Measurements from ENCODE around the gene NXPH3.
"Not testable (repeated sequence)": the region's sequence is repeated elsewhere in the genome, so short reads cannot be mapped to it uniquely, and the experiment has no call there.

NXPH3 gene

DNA sequence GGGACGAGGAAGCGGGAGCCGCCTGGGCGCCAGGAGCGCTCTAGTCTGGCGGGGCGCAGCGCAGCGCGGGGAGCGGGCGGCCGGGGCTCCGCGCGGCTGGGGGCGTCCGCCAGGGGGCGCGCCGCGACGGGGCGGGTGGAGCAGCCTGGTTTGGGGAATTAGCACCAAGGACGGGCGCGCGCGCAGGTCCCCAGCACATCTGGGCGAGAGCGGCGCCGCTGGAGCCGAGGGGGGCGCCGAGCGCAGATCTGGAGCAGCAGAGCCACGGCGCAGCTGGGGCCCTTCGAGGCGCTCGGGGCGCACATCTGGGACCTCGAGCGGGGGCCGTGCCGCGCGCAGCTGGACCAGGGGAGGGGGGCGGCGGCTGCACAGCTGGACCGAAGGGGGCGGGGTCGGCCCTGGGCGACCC lies at the start of gene NXPH3:
Gene NXPH3 (plus strand): TSS at position 193 of the 409 bp plus-strand sequence. CDS start 349 bp downstream, outside the sequence.
- peak; percentile 49 for DNase-seq (ENCODE audit: low read depth)

DNA sequence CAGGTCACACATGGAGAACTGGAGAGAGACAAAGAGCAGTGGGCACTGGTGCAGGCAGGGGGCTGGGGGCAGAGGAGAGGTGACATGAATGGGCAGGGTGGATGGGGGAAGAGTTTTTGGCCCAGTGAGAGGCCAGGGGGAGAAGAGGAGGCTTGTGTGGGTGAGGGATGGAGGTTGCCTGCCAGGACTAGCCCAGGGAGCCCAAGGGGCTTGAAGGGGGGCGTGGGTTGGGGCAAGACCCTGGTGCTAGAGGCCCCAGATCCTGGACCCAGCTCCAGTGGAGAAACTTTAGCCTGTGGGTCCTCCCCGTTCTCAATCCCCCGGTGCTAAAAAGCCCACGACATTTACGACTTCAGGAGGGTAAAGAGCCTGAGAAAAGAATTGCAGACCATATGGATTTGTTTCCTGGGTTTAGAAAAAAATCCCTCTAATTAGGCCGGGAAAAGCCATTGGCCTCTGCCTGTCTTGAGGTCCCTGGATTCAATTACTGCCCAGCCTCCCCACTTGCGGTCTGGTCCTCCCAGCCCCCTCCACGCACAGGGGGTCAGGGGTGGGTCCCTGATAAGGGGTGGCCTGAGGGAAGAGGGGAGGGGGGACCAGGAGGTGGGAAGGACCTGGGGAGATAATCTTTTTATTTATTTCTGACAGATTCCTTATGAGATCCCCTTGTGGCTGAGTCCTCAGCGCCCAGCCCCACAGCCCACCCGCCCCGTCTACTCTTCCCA lies 47.6 kb upstream of the NXPH3 start:
- DNase-seq (ENCODE audit: low read depth), result no peak

DNA sequence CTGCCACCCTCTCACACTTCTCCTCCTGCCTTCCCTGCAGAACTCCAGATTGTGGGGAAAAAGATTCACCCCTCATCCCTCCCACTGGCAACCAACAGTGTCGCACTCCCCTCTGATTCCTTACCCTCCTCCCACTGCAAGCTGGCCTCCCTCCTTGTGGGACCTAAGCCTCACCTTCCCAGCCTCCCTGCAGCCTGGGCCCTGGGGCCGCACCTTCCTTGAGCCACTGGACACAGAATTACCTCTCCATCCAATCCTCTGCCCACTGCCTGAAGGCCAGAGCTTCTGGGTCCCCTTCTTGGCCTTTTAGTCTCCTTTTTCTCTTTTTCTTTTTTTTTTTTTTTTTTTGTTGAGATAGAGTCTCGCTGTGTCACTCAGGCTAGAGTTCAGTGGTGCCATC lies 46.7 kb upstream of the NXPH3 start:
- no peak for DNase-seq (ENCODE audit: low read depth)

DNA sequence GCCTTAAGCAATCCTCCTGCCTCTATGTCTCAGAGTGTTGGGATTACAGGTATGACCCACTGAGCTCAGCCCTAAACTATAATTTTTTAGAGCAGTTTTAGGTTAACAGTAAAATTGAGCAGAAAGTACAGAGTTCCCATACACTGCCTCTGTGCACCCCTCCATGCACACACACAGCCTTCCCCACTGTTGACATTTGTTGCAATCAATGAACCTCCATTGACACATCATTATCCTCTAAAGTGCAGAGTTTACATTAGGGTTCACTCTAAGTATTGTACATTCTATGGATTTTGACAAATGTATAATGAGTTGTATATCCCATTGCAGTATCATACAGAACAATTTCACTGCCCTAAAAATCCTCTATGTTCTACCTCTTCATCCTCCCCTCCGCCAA lies 45.6 kb upstream of the NXPH3 start:
- no peak for DNase-seq (ENCODE audit: low read depth)

DNA sequence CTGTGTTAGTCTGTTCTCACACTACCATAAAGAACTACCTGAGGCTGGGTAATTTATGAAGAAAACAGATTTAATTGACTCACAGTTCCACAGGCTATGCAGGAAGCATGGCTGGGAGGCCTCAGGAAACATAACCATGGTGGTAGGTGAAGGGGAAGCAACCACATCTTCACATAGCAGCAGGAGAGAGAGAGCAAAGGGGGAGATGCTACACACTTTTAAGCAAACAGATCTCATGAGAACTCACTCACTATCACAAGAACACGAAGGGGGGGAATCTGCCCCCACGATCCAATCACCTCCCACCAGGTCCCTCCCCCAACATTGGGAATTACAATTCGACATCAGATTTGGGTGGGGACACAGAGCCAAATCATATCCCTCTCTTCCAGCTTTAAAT lies 31.8 kb upstream of the NXPH3 start:
- no peak for DNase-seq (ENCODE audit: low read depth)

DNA sequence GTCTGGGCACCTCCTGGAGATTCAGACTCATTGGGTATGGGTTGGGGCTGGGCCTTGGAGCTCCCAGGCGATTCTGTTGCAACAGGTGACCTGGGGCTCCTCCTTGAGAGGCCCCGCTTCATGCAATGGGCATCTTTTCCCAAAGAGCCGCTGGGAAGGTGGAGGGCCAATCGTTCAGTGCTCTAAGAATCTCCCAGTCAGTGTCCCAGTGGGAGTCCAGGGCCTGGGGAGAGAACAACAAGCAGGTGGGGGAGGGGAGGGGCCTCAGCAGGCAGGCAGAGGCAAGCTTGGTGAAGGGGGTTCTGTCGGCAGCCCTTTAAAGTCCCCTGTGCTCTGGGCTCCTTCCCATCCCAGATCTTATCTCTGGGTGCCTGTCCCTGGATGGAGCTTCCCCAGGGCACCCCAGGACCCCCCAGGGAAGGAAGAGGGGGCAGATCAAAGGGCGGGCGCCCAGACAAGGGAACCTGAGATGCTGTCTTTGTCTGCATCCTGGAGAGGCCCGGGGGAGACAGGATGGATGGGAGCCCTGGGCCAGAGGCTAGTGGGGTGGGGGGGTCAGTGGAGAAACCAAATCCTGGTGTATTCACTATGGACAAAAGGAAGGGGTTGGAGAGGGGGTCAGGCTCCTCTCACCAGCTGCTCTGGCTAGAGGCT lies 30.5 kb upstream of the NXPH3 start:
- no peak for DNase-seq (ENCODE audit: low read depth)

DNA sequence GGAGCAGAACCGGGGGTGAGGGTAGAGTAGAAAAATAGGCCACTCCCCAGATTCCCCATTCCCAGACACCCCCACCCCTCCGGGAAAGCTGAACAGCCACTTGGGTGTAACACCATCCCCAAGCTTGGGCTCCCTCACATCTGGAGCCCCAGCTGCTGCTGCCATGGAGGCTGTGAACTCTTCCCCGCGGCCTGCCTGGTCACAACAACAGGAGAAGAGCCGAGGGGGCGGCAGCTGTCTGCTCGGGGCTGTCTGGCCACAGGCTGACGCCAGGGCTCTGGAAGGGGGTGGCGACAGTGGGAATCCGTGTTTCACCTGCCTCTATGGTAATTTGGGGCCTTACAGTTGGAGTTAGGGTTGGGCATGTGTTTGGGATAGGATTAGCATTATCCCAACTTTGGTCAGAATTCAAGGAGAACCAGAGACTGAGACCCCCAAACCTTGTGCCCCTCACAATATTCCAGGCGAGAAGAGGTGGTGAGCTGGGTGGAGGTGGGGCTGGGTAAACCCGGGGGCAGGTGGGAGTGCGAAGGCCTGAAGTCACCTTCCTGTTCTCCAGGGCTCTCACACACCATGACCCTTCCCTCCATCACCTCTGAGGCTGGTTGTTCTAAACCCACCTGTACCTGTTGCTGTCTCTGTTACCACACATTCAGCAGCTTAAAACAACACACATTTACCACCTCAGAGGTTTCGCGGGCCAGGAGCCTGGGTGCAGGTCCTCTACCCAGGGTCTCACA lies 29.7 kb upstream of the NXPH3 start:
- no peak for DNase-seq (ENCODE audit: low read depth)

DNA sequence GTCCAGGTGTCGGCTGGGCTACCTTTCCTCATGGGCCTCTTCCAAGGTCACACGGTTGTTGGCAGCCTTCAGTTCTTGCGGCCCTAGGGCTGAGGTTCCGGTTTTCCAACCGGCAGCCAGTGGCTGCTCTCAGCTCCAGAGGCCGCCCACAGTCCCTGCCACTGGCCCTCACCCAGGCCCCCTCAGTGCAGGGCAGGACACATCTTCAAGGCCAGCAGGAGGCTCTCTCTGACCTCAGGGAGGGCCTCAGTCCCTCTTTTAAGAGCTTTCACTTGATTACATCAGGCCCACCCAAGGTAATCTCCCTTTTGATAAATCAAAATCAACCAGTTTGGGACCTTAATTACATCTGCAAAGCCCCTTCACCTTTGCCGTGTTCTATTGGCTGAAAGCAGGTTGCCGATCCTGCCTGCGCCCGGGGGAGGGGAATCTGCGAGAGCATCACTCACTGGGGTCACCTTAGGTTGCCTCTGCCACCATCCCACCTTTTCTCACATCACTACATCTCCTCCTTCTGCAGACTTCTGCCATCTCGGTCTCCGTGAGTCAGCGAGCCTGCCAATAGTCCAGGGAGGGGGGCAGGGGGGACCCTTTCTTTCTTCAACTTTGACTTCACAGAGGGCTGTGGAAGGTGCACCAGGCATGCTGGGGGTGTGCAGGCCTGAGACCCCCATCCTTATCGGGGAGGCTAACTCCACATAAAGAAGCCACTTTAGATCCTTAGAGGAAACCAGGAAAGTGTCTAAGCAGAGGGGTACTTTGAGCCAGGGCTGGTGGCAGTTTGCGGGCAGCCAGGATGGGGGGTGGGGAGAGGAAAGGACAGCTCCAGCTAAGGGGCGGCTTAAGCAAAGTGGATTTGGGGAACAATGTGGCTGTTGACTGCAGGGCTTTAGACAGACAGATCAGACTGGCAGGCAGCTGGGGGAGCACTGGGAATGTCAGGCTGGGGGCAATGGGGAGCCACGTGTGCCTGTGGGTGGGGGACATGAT lies 28.8 kb upstream of the NXPH3 start:
- no peak for DNase-seq (ENCODE audit: low read depth)

DNA sequence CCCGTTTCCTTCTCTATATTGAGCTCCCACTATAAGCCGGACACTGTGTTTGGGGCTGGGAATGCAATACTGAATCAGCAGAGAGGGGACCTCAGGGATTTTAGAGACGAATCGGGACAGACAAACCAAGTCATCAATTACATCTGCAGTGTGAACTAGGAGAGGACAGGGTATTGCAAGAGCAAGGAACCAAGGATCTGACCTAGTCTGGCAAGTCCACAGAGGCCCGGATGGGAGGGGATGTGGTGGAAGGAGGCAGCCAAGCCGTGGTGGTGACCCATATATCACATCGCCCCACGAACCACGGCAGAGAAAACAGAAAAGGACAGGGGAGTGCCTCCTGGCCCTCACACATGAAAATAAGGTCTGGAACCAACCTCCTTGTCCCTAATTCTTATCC lies 28.1 kb upstream of the NXPH3 start:
- no peak for DNase-seq (ENCODE audit: low read depth)

DNA sequence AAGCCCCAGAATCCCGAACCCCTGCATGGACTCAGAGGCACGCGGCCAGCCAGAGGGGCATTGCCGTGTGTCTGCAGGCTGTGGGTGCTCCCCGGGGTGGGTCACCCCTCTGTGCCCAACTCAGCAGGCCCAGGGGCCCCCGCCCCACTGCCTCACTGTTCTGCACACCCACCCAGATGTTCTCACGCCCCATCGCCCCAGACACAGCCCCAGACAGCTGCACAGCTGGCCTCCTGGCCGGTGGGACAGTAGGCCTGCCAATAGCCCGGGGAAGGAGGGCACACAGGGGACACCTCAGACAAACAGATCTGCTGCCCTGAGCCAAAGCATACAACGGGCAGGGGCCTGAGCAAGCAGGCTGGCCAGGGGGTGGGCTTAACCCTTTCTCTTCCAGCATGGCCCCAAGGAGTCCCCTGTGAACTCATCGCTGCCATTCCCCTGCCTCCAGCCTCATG lies 27.6 kb upstream of the NXPH3 start:
- no peak for DNase-seq (ENCODE audit: low read depth)

DNA sequence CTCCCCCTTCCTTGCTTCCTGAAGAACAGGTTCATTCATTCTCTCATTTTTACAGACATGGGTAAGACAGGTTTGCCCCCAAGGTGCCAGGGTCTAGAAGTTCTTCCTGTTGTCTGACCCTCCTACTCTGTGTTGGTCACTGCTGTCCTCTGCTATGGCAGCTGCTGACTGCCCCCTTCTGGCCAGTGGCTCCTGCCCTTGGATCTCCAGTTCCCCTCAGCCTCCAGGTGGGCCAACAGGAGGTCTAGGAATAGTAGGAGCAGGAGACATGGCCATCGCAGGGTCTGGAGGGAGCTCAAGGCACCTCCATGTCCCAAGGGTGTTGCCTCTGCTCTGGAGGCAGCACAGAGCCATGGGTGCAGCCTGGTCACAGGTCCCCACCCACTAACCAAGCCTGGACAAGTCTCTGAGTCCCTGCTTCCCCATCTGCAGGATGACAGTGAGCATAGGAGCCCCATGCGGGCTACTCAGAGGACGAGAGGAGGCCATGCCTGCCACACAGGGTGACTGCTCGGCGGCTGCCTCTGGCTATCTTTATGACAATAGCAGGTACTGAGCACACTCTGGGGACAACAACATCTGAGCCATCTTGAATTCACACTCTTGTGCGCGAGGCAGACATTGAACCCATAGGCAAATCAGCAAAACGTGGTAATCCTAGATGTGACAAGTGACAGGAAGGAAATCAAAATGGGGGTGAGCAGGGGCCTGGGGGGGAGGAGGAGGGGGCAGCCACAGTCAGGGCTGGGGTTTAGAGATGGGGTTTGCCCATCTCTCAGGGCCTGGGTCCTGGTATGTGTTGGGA lies 27.0 kb upstream of the NXPH3 start:
- no peak for DNase-seq (ENCODE audit: low read depth)

DNA sequence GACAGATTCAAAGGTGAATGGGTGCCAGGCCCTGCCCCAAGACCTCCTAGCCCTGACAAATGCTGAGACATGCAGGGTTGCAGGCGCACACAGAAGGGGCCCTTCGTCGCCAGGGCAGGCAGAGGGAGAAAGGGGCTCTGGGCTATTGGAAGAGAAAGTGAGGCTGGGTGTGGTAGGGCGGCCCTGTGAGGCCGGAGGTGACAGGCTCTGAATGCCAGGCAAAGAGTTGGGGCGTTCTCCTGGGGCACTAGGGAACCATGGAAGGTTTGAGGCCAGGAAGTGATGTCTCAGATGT lies 26.4 kb upstream of the NXPH3 start:
- DNase-seq (ENCODE audit: low read depth), result no peak

DNA sequence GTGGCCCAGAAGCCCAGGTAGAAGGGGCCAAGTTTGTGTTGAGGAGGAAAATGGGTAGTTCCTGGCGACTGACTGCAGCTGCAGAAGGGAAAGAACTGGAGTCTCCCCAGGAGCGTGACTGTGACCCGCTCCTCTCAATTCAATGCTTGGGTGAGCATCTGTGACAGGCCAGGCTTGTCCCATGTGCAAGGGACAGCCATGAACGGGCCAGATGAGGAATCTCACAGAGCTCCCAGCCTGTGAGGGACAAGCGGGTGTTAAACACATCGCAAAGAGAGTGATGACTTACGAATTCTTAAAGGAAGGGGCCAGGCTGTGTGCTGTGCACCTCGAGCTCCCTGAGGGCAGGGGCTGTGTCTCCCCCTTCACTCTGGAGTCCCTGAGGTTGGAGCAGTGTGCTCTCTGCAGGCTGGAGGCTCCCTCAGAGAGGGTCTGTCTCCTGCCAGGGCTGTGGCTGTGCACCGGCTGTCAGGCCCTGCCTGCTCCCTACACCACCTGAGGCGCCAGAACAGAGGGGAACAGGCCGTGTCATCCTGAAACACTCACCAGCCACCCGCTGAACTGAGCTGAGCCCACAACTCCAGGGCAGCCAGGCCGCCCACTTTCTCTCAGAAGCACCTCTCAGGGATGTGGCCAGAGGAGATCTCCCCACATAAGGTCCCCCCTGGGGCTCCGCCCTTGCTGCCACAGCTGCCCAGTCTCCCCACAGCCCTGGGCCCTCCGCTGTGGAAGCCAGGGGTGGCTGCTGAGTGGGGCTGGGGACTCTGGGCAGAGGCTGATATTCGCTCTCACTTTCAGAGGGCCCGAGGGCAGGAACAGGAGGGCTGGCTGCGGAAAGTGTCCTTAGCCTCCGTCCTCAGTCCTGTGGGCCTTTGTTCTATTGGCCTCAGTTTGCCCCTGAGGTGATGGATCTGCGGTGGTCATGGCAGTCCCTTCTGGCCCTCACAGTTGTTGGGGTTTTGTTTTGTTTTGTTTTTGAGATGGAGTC lies 25.7 kb upstream of the NXPH3 start:
- no peak for DNase-seq (ENCODE audit: low read depth)

DNA sequence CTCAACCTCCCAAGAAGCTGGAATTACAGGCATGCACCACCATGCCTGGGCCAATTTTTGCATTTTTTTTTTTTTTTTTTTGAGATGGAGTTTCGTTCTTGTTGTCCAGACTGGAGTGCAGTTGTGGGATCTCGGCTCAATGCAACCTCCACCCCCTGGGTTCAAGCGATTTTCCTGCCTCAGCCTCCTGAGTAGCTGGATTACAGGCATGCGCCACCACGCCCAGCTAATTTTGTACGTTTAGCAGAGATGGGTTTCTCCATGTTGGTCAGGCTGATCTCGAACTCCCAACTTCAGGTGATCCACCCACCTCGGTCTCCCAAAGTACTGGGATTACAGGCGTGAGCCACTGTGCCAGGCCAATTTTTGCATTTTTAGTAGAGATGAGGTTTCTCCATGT lies 24.9 kb upstream of the NXPH3 start:
- not testable (repeated sequence) for DNase-seq (ENCODE audit: low read depth)

DNA sequence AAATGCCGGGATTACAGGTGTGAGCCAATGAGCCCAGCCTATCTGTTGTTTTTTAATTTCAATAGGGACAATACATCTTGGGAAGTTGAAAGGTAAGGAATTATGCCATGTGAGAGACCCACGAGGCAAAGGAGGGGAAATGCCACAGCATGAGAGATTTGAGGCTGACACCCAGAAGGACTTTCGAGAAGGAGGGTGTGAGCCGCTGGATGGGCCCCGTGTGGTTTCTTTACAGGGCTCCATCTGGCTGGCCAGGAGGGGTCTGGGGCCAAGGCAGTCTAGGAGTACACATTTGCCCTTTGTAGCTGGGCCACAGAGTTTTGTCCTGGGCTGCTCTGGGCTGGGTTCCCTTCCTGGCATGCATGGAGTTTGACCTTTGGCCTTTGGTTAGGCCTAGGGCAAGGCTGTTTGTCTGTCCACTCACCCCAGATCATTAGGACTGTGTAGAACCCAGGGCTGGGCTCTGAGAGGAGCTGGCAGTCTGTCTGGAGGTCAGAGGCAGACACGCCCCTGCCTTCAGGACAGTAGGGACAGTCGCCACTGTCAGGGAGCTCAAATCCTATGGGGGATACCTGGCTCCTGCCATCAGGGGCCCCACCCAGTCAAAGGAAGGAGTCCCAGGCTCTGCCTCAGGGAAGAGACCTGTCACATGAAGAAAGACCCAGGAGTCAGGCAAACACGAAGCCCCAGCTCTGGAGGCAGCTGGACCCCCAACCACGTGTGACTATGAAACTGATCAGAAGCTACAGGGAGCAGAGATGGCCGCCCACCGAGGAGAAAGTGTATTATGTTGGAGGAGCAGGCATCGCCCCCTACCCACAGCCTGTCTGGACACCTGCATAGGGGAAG lies 24.2 kb upstream of the NXPH3 start:
- no peak for DNase-seq (ENCODE audit: low read depth)

DNA sequence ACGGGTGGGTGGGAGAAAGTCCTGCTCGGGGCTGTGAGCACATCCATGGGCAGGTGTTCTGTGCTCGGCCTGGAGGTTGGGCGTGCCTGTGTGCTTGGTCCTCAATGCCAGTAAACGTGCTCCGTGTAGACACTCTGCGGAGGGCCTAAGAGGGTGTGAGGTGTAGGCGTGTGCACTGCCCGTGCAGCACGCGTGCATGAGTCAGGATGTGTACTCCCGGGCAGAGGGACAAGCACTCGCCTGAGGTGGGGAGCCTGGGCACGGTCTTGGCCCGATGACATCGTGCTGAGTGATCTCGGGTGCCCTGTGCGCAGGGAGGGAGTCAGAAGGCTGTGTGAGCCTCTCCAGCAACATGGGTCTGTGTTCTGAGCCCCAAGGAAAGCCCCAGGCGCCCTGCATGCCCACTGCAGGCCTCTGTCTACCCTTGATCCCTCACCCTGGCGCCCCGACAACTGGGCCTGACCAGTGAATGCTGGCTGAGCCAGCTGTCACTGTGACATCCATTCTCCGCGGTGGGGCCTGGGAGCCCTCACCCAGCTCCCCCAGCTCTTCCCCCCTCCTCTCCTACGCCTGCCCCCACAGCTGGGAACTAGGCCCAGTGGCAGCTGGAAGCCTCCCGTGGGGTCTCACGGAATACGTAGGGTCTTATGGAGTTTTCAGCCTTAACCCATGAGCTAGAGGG lies 23.5 kb upstream of the NXPH3 start:
- no peak for DNase-seq (ENCODE audit: low read depth)

DNA sequence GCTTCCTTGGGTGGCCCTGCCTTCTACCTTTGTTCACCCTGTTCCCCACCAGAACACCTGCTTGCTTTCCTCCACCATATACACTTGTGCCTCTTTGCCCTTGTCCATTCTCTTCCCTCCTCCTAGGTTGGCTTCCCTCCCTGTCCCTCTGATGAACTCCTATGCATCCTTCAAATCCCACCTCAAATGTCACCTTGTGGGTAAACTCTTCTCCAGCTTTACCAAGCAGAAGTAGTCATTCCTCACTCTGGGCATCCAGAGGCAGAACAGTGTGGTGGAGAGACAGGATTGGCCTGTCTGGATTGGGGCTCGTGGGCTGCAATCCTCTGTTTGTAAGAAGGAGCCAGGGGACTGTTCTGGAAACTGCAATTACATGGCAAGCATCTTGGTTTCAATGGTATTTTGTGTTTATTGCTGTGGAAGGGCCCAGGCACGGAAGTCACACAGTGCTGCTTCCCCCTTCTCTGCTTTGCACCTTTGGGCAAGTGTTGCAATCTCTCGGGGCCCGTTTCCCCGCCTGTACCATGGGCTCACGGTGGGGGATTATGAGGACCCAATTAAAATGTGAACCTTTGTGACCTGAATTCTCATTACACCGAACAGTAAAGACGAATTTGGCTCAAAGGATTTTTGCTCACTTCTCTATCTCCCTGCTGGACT lies 21.9 kb upstream of the NXPH3 start:
- no peak for DNase-seq (ENCODE audit: low read depth)
